Measurements from ENCODE around the gene GRAMD1C. TPM values are rescaled to one million over a fixed set of nuclear protein-coding genes. Genes with fewer than 3 reads are reported as not detected.

The GRAMD1C gene
- total and polyA plus RNA-seq, 9 of the 15 experiments (the other 6 are each of a cell fraction or from before 2014, with no cell fraction given) = not detected

- Histone ChIP-seq H3K27me3 (ENCODE audit: control insufficient read depth in 2 of 2, insufficient read depth in 2 of 2, low read length in 2 of 2) (peaks cover 0 to 11% of the 10 kb centered on the region in 2 experiments; a peak in 2 of 5 replicates), H3K36me3 (ENCODE audit: control insufficient read depth, insufficient read depth, low read length) (no peaks in the 10 kb centered on the region), H4K20me1 (replicated peaks; ENCODE audit: control insufficient read depth, insufficient read depth, low read length) (no peaks in the 10 kb centered on the region), H3K27ac (ENCODE audit: extremely low read depth, low read depth, low read length) (no peak overlapping the region), H3K9me3 (replicated peaks; ENCODE audit: control insufficient read depth, insufficient read depth, low read depth, low read length) (no peaks in the 10 kb centered on the region), H3K9ac (ENCODE audit: insufficient read depth in 1 of 2, low read depth in 2 of 2, low read length in 2 of 2) (no peak overlapping the region), H3K9me1 (ENCODE audit: control insufficient read depth, insufficient read depth, low read length) (no peaks in the 10 kb centered on the region), H3K4me2 (ENCODE audit: insufficient read depth, low read length) (no peak overlapping the region), H3K4me3 (no peak overlapping the region), H2AFZ (ENCODE audit: low read depth, low read length) (no peak overlapping the region), H3K4me1 (replicated peaks in 1 of 2; ENCODE audit: control insufficient read depth in 2 of 2, insufficient read depth in 2 of 2, low read length in 2 of 2) (no peaks in the 10 kb centered on the region), H3K79me2 (ENCODE audit: control insufficient read depth, insufficient read depth, low read length) (no peaks in the 10 kb centered on the region)
- TF ChIP-seq CBFB (CRISPR knock-in tag; IDR thresholded peaks at IDR 0.05) = no peak
- CTCF ChIA-PET (ENCODE audit: low intra/inter-chr PET ratio) = interaction anchor here (0.7 kb wide), 1 partner anchor 17 kb away, joined by 3 read pairs; no protein-coding TSS in a partner anchor
- FAIRE-seq (no peak), ATAC-seq (no peak), DNase-seq (ENCODE audit: extremely low read depth in 1 of 4, low spot score in 3 of 4) (no peak)
- no TSS peak for BruUV-seq (replicated peaks)
- intact Hi-C loops (cut with micrococcal nuclease) (loop anchor here (10.0 kb wide), 1 partner anchor 325 kb away; no protein-coding TSS in a partner anchor), in situ Hi-C loops (cut with MboI) (no loop called here)
- 2% methylated on average over 10 of the region's 10 CpGs for WGBS (ENCODE audit: insufficient coverage, low coverage, missing lambda C conversion rate)
- POLR2A ChIA-PET = no interaction called here
These were observed 8.8 kb upstream of the GRAMD1C start for GRCh38 chr3:113829576-113830354.

GRCh38 chr3:113831103-113831355 is 7.6 kb upstream of the GRAMD1C start:
- Histone ChIP-seq H3K9ac (ENCODE audit: insufficient read depth in 1 of 2, low read depth in 2 of 2, low read length in 2 of 2) (no peak overlapping the region), H3K79me2 (ENCODE audit: control insufficient read depth, insufficient read depth, low read length) (no peaks in the 10 kb centered on the region)
- FAIRE-seq = no peak

More at GRCh38 chr3:113831103-113831355, 7.6 kb upstream of the GRAMD1C start:
- no peaks in the 10 kb centered on the region for H3K9me3 ChIP-seq (replicated peaks; ENCODE audit: control insufficient read depth, insufficient read depth, low read depth, low read length)
- intact Hi-C loops (cut with micrococcal nuclease) (loop anchor here (10.0 kb wide), 1 partner anchor 324 kb away; no protein-coding TSS in a partner anchor), in situ Hi-C loops (cut with MboI) (no loop called here)
- BruUV-seq (replicated peaks) = no TSS peak
- WGBS (ENCODE audit: insufficient coverage, low coverage, missing lambda C conversion rate) = 0% methylated on average over 1 of the region's 1 CpG
- H2AFZ ChIP-seq (ENCODE audit: low read depth, low read length) = no peak overlapping the region
- ATAC-seq = no peak
- ChIA-PET POLR2A (no interaction called here), CTCF (ENCODE audit: low intra/inter-chr PET ratio) (no interaction called here)
- peaks cover 0 to 11% of the 10 kb centered on the region in 2 experiments; a peak in 3 of 5 replicates for H3K27me3 ChIP-seq (ENCODE audit: control insufficient read depth in 2 of 2, insufficient read depth in 2 of 2, low read length in 2 of 2)
- no peak overlapping the region for H3K4me3 ChIP-seq
- H3K4me1 ChIP-seq (replicated peaks in 1 of 2; ENCODE audit: control insufficient read depth in 2 of 2, insufficient read depth in 2 of 2, low read length in 2 of 2) = no peaks in the 10 kb centered on the region
- no peak overlapping the region for H3K27ac ChIP-seq (ENCODE audit: extremely low read depth, low read depth, low read length)
- no peaks in the 10 kb centered on the region for H3K9me1 ChIP-seq (ENCODE audit: control insufficient read depth, insufficient read depth, low read length)
- DNase-seq (ENCODE audit: extremely low read depth in 1 of 4, low spot score in 3 of 4) = no peak
- H3K36me3 ChIP-seq (ENCODE audit: control insufficient read depth, insufficient read depth, low read length) = no peaks in the 10 kb centered on the region
- no peaks in the 10 kb centered on the region for H4K20me1 ChIP-seq (replicated peaks; ENCODE audit: control insufficient read depth, insufficient read depth, low read length)
- TF ChIP-seq ZNF717 (CRISPR knock-in tag; IDR thresholded peaks at IDR 0.05) = no peak
- TF ChIP-seq SMAD4 (CRISPR knock-in tag; conservative IDR thresholded peaks at IDR 0.05) = no peak
- H3K4me2 ChIP-seq (ENCODE audit: insufficient read depth, low read length) = no peak overlapping the region
